GM12801 (cell line): Measurements from ENCODE around the gene ACBD6.

ENCODE experiments used
- CTCF ChIP-seq: IDR thresholded peaks from one replicate; pipeline ENCODE4 v1.5.1; 2011; ENCODE audit warnings: control low read depth; ENCODE audit not compliant: insufficient read length; ENCODE audit errors: extremely low read depth

ACBD6 gene

GRCh38 chr1:180451504-180451903, 50.9 kb downstream of the ACBD6 start:
- TF ChIP-seq CTCF = no peak

GRCh38 chr1:180444522-180444921, 57.9 kb downstream of the ACBD6 start:
- TF ChIP-seq CTCF = no peak

- TF ChIP-seq CTCF = no peak
These were observed 62.0 kb downstream of the ACBD6 start for GRCh38 chr1:180440335-180440734.

- no peak for TF ChIP-seq CTCF
These were observed 66.8 kb downstream of the ACBD6 start for GRCh38 chr1:180435566-180435965.

- TF ChIP-seq CTCF = no peak
These were observed 68.5 kb downstream of the ACBD6 start for GRCh38 chr1:180433873-180434272.

- TF ChIP-seq CTCF = no peak
These were observed 70.7 kb downstream of the ACBD6 start for GRCh38 chr1:180431683-180432082.

GRCh38 chr1:180428782-180429695, 73.3 kb downstream of the ACBD6 start:
- TF ChIP-seq CTCF = no peak
